ENCODE data around the gene DNER.

- TF ChIP-seq, protein P1, sequence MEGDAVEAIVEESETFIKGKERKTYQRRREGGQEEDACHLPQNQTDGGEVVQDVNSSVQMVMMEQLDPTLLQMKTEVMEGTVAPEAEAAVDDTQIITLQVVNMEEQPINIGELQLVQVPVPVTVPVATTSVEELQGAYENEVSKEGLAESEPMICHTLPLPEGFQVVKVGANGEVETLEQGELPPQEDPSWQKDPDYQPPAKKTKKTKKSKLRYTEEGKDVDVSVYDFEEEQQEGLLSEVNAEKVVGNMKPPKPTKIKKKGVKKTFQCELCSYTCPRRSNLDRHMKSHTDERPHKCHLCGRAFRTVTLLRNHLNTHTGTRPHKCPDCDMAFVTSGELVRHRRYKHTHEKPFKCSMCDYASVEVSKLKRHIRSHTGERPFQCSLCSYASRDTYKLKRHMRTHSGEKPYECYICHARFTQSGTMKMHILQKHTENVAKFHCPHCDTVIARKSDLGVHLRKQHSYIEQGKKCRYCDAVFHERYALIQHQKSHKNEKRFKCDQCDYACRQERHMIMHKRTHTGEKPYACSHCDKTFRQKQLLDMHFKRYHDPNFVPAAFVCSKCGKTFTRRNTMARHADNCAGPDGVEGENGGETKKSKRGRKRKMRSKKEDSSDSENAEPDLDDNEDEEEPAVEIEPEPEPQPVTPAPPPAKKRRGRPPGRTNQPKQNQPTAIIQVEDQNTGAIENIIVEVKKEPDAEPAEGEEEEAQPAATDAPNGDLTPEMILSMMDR (IDR thresholded peaks at IDR 0.05) = no peak
- no peak for TF ChIP-seq ESRRA (CRISPR knock-in tag; IDR thresholded peaks at IDR 0.05; ENCODE audit: borderline replicate concordance)
- no peak for TF ChIP-seq FOXP1 (CRISPR knock-in tag; IDR thresholded peaks at IDR 0.05; ENCODE audit: borderline replicate concordance)
- TF ChIP-seq ZNF416 (CRISPR knock-in tag; IDR thresholded peaks at IDR 0.05) = no peak
- TF ChIP-seq, protein P2, sequence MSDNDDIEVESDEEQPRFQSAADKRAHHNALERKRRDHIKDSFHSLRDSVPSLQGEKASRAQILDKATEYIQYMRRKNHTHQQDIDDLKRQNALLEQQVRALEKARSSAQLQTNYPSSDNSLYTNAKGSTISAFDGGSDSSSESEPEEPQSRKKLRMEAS (CRISPR knock-in tag; IDR thresholded peaks at IDR 0.05) = no peak
- no peak for TF ChIP-seq ETV6 (CRISPR knock-in tag; IDR thresholded peaks at IDR 0.05)
- no peak for TF ChIP-seq CREB1 (CRISPR knock-in tag; IDR thresholded peaks at IDR 0.05)
- TF ChIP-seq, protein P3, sequence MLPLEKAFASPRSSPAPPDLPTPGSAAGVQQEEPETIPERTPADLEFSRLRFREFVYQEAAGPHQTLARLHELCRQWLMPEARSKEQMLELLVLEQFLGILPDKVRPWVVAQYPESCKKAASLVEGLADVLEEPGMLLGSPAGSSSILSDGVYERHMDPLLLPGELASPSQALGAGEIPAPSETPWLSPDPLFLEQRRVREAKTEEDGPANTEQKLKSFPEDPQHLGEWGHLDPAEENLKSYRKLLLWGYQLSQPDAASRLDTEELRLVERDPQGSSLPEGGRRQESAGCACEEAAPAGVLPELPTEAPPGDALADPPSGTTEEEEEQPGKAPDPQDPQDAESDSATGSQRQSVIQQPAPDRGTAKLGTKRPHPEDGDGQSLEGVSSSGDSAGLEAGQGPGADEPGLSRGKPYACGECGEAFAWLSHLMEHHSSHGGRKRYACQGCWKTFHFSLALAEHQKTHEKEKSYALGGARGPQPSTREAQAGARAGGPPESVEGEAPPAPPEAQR (CRISPR knock-in tag; IDR thresholded peaks at IDR 0.05) = no peak
- no peak for TF ChIP-seq TCF7 (CRISPR knock-in tag; IDR thresholded peaks at IDR 0.05; ENCODE audit: low read depth)
- no peak for TF ChIP-seq ARID4B (CRISPR knock-in tag; IDR thresholded peaks at IDR 0.05; ENCODE audit: borderline replicate concordance)
Observed at GRCh38 chr2:229489016-229489415, 225.3 kb downstream of the DNER start.

Data from WTC11 (cell line).